Measurements from ENCODE around the gene AMN1.

DNA sequence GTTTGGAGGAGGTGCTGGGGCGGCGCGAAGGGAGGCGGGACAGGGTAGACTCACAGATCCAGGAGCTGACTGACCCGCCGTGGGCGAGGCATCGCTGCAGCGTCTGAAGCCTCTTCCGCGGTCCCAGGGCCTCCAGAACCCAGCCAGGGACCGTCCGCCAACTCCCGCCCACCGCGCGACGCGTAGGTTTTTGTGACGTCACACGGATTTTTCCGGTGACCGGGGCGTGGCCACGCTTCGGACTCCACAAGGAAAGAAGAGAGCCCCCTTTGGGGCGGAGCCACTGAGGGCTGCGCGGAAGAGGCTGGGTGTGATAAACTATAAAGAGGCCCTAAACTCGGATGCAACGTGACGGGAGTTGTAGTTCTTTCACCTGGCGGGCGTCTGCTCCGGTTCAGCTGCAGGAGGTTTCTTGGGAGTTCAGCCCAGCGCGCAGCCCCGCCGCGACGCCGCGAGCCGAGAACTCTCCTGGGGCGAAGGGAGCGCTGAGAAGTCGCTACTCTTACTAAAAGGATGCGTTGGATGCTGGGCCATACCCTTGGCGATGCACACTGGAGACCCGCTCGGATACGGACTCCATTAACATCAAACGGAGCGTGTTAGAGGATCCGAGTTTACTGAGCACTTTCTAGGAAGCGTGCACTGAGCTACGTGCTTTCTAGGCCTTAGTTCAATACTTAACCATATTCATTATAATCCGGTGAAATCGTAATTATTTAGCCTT is at the start of gene AMN1:
- TF ChIP-seq, protein P1, sequence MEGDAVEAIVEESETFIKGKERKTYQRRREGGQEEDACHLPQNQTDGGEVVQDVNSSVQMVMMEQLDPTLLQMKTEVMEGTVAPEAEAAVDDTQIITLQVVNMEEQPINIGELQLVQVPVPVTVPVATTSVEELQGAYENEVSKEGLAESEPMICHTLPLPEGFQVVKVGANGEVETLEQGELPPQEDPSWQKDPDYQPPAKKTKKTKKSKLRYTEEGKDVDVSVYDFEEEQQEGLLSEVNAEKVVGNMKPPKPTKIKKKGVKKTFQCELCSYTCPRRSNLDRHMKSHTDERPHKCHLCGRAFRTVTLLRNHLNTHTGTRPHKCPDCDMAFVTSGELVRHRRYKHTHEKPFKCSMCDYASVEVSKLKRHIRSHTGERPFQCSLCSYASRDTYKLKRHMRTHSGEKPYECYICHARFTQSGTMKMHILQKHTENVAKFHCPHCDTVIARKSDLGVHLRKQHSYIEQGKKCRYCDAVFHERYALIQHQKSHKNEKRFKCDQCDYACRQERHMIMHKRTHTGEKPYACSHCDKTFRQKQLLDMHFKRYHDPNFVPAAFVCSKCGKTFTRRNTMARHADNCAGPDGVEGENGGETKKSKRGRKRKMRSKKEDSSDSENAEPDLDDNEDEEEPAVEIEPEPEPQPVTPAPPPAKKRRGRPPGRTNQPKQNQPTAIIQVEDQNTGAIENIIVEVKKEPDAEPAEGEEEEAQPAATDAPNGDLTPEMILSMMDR (IDR thresholded peaks at IDR 0.05; ENCODE audit: low read depth, low read length): no peak
- TF ChIP-seq EZH2phosphoT487 (IDR thresholded peaks at IDR 0.05; ENCODE audit: low read depth): no peak

Measured in OCI-LY3 (cell line).